ENCODE measurements around the gene MVB12B.

DNA sequence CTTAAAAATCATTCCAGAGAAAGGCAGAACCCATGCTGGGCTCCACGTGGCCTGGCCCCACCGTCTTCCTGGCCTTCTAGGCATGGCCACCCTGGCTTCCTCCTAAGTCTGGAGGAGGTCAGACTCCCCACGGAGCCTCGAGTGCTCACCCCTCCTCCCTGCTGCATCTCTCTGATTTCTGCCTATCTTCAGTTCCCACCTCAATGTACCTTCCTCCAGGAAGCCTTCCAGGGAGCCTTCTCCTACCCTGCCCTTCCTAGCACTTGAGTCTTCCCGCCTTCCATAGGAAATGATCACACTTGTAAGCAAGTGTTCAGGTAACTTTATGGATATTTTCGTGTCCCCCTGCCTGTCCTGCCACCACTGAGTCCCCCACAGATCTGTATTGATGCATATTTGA lies 92.0 kb downstream of the MVB12B start:
- TF ChIP-seq, protein P1, sequence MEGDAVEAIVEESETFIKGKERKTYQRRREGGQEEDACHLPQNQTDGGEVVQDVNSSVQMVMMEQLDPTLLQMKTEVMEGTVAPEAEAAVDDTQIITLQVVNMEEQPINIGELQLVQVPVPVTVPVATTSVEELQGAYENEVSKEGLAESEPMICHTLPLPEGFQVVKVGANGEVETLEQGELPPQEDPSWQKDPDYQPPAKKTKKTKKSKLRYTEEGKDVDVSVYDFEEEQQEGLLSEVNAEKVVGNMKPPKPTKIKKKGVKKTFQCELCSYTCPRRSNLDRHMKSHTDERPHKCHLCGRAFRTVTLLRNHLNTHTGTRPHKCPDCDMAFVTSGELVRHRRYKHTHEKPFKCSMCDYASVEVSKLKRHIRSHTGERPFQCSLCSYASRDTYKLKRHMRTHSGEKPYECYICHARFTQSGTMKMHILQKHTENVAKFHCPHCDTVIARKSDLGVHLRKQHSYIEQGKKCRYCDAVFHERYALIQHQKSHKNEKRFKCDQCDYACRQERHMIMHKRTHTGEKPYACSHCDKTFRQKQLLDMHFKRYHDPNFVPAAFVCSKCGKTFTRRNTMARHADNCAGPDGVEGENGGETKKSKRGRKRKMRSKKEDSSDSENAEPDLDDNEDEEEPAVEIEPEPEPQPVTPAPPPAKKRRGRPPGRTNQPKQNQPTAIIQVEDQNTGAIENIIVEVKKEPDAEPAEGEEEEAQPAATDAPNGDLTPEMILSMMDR (IDR thresholded peaks at IDR 0.05), result no peak
- TF ChIP-seq POLR2A (IDR thresholded peaks at IDR 0.05), result no peak
